Neuronal stem cell (in vitro differentiated cells): ENCODE results near the gene TLCD1.

Experiments
- DNase-seq: peaks from one replicate; pipeline ENCODE4 v3.0.0-alpha.2; 2013; ENCODE audit warnings: low spot score
- H2AFZ ChIP-seq: one replicate; pipeline ENCODE4 v1.6.1; 2013; ENCODE audit warnings: mild to moderate bottlenecking, low read length, inconsistent platforms
- H2AK5ac ChIP-seq: 2 replicates; pipeline ENCODE4 v1.6.1; 2013; ENCODE audit warnings: low read depth, mild to moderate bottlenecking, inconsistent platforms, low read length, moderate library complexity, mixed read lengths
- H2BK120ac ChIP-seq: 2 replicates; pipeline ENCODE4 v1.6.1; 2013; ENCODE audit warnings: low read depth, mild to moderate bottlenecking, inconsistent platforms, low read length, moderate library complexity, mixed read lengths
- H2BK12ac ChIP-seq: one replicate; pipeline ENCODE4 v1.6.1; 2013; ENCODE audit warnings: low read length, inconsistent platforms
- H2BK15ac ChIP-seq: 2 replicates; pipeline ENCODE4 v1.6.1; 2013; ENCODE audit warnings: mild to moderate bottlenecking, low read length, inconsistent platforms, mixed read lengths
- H2BK5ac ChIP-seq: one replicate; pipeline ENCODE4 v1.6.1; 2013; ENCODE audit warnings: inconsistent platforms, mild to moderate bottlenecking, low read length, moderate library complexity
- H3K14ac ChIP-seq: one replicate; pipeline ENCODE4 v1.6.1; 2013; ENCODE audit warnings: low read length, inconsistent platforms
- H3K18ac ChIP-seq: 2 replicates; pipeline ENCODE4 v1.6.1; 2013; ENCODE audit warnings: low read length, inconsistent platforms
- H3K23ac ChIP-seq: 2 replicates; pipeline ENCODE4 v1.6.1; 2013; ENCODE audit warnings: low read depth, mild to moderate bottlenecking, mixed read lengths, low read length, inconsistent platforms; ENCODE audit not compliant: poor library complexity
- H3K27ac ChIP-seq: replicated peaks from 3 replicates; pipeline ENCODE4 v1.5.1; 2013; ENCODE audit warnings: low read length, inconsistent platforms
- H3K27me3 ChIP-seq, 3 experiments: 2 replicates each; pipeline ENCODE4 v1.6.1; 2013; ENCODE audit warnings: low read length in 3 of 3, mild to moderate bottlenecking in 2 of 3, inconsistent platforms in 1 of 3, low read depth in 1 of 3, mixed read lengths in 1 of 3, moderate library complexity in 1 of 3; ENCODE audit not compliant: control insufficient read depth in 3 of 3, insufficient read depth in 3 of 3
- H3K36me3 ChIP-seq, 2 donors: replicated peaks in 1 of 2; 2 replicates each; pipeline ENCODE4 v1.6.1; 2013; ENCODE audit warnings: low read length in 2 of 2; ENCODE audit not compliant: control insufficient read depth in 2 of 2, insufficient read depth in 2 of 2
- H3K4ac ChIP-seq: 2 replicates; pipeline ENCODE4 v1.6.1; 2013; ENCODE audit warnings: inconsistent platforms, mild to moderate bottlenecking, low read length, moderate library complexity
- H3K4me1 ChIP-seq, 2 donors: 1 replicate in 1 of 2; 2 replicates in 1 of 2; pipeline ENCODE4 v1.6.1; 2013; ENCODE audit warnings: low read length in 2 of 2, low read depth in 1 of 2; ENCODE audit not compliant: control insufficient read depth in 2 of 2, insufficient read depth in 1 of 2
- H3K4me2 ChIP-seq: one replicate; pipeline ENCODE4 v1.6.1; 2013; ENCODE audit warnings: mild to moderate bottlenecking, low read length, inconsistent platforms; ENCODE audit not compliant: insufficient read depth, poor library complexity, severe bottlenecking
- H3K4me3 ChIP-seq, 2 donors: 2 replicates each; pipeline ENCODE4 v1.5.1; 2013; ENCODE audit warnings: low read length in 2 of 2, mild to moderate bottlenecking in 2 of 2, inconsistent platforms in 1 of 2, moderate library complexity in 1 of 2
- H3K79me1 ChIP-seq: one replicate; pipeline ENCODE4 v1.6.1; 2013; ENCODE audit warnings: low read depth, mild to moderate bottlenecking, inconsistent platforms, low read length, moderate library complexity
- H3K9ac ChIP-seq: one replicate; pipeline ENCODE4 v1.6.1; 2013; ENCODE audit warnings: mild to moderate bottlenecking, low read depth, low read length, inconsistent platforms; ENCODE audit not compliant: poor library complexity
- H3K9me3 ChIP-seq, 2 donors: replicated peaks in 1 of 2; 2 replicates each; pipeline versions ENCODE3 to v1.6.1; 2013; ENCODE audit warnings: low read length in 2 of 2, mild to moderate bottlenecking in 2 of 2, inconsistent platforms in 1 of 2, low read depth in 1 of 2, mixed read lengths in 1 of 2, moderate library complexity in 1 of 2; ENCODE audit not compliant: control insufficient read depth in 2 of 2, insufficient read depth in 1 of 2
- H4K8ac ChIP-seq: one replicate; pipeline ENCODE4 v1.6.1; 2013; ENCODE audit warnings: low read depth, mild to moderate bottlenecking, inconsistent platforms, low read length, moderate library complexity
- H4K91ac ChIP-seq: one replicate; pipeline ENCODE4 v1.6.1; 2013; ENCODE audit warnings: low read length, low read depth, mild to moderate bottlenecking, inconsistent platforms; ENCODE audit not compliant: poor library complexity
- WGBS, 2 donors: extraction: QIAGEN DNeasy Blood & Tissue Kit; methylation state at CpG; one replicate each; pipeline ENCODE4 v1.1.7; 2013; ENCODE audit warnings: missing lambda C conversion rate in 2 of 2, mixed read lengths in 1 of 2; ENCODE audit not compliant: insufficient read length in 2 of 2, insufficient replicate concordance in 1 of 2; ENCODE audit errors: extremely low coverage in 2 of 2; 5-methylcytosine and 5-hydroxymethylcytosine counted together

The TLCD1 gene

DNA sequence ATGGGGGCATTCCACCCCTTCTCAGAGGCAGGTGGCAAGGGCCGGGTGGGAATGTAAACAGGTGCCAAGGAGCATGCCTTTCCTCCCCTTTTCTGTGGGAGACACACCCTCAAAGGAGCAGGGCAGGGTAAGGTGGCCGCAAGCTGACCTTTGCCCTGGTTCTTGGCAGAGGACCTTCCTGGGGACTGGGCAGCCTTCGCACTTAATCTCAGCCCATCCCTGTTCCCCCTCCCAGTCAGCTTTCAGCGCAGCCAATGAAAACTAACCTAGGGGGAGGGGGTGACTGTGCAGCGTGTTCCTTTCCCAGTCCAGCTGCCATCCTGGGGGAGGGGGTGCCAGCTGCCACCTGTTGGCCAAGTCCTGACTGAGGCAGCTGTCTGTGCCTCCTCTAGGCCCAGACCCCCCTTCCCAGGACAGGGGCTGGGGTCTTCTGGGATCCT lies 20.6 kb upstream of the TLCD1 start:
- no peak overlapping the region for H2BK15ac ChIP-seq
- H2AFZ ChIP-seq, result no peak overlapping the region
- peak overlapping the region; percentile 9 for H3K9ac ChIP-seq
- no peak overlapping the region for H4K8ac ChIP-seq
- no peak for DNase-seq
- no peak overlapping the region for H2BK12ac ChIP-seq
- H3K4me2 ChIP-seq, result peak overlapping the region; percentile 52
- no peak overlapping the region for H4K91ac ChIP-seq
- H2AK5ac ChIP-seq, result no peak overlapping the region
- H3K23ac ChIP-seq, result peak overlapping the region; percentile 40
- H3K79me1 ChIP-seq, result peaks cover 27% of the 10 kb centered on the region
- H3K4me3 ChIP-seq, result peak overlapping the region; percentile 9 to 74
- peaks cover 19 to 30% of the 10 kb centered on the region in 2 donors for H3K4me1 ChIP-seq
- H2BK5ac ChIP-seq, result peak overlapping the region; percentile 32
- H3K18ac ChIP-seq, result peak overlapping the region; percentile 70
- no peak overlapping the region for H3K14ac ChIP-seq
- no CpG with 5 or more reads among the region's 5 CpGs for WGBS, 2 donors
- peak overlapping the region; percentile 72 for H3K27ac ChIP-seq
- H3K4ac ChIP-seq, result no peak overlapping the region
- peaks cover 0 to 3% of the 10 kb centered on the region in 2 donors for H3K9me3 ChIP-seq
- no peak overlapping the region for H2BK120ac ChIP-seq
- peaks cover 50 to 72% of the 10 kb centered on the region in 2 donors for H3K36me3 ChIP-seq
- no peaks in the 10 kb centered on the region for H3K27me3 ChIP-seq

DNA sequence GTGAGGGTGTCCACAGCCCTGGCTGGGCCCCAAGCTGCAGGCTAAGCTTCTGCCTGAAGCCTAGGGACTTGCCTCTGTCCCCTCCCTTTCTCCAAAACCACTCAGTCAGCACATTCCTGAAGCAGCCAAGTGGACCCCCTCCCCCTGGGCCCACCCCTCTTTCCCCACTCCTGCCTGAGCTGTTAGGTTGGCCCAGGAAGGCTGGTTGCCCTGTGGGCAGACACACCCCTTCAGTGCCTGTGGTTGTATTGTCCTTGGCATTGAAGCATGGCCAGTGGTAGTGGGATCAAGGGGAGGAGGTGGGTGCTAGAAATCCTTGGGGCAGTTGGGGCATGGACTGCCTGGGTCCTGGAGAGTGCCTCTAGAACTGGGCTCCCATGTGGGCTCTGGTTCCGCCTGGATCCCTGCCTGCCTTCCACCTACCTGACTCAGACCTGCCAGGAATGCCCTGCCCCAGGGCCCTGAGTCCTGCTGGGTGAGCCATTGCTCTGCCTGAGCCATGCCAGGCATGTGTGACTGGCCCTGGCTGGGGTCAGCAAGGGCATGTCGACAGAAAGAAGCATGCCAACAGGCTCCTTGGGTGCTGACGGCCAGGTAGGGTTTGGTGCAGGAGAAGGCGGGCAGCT lies 19.9 kb upstream of the TLCD1 start:
- no peak overlapping the region for H4K8ac ChIP-seq
- H3K18ac ChIP-seq, result peak overlapping the region; percentile 100
- peak overlapping the region; percentile 13 for H3K4ac ChIP-seq
- H3K27me3 ChIP-seq, result no peaks in the 10 kb centered on the region
- no peak overlapping the region for H3K23ac ChIP-seq
- no peak overlapping the region for H3K14ac ChIP-seq
- DNase-seq, result no peak
- H2AFZ ChIP-seq, result no peak overlapping the region
- no CpG with 5 or more reads among the region's 4 CpGs for WGBS, 2 donors
- peak overlapping the region; percentile 95 for H3K9ac ChIP-seq
- peak overlapping the region; percentile 65 for H2BK12ac ChIP-seq
- no peak overlapping the region for H4K91ac ChIP-seq
- H3K27ac ChIP-seq, result peak overlapping the region; percentile 100
- peak overlapping the region; percentile 100 for H2BK5ac ChIP-seq
- peak overlapping the region; percentile 74 to 98 for H3K4me3 ChIP-seq
- H3K4me2 ChIP-seq, result peak overlapping the region; percentile 73
- H3K79me1 ChIP-seq, result peaks cover 27% of the 10 kb centered on the region
- peaks cover 0 to 6% of the 10 kb centered on the region in 2 donors for H3K9me3 ChIP-seq
- peak overlapping the region; percentile 99 for H2BK15ac ChIP-seq
- peak overlapping the region; percentile 100 for H2AK5ac ChIP-seq
- peak overlapping the region; percentile 16 for H2BK120ac ChIP-seq
- peaks cover 19 to 30% of the 10 kb centered on the region in 2 donors for H3K4me1 ChIP-seq
- peaks cover 46 to 71% of the 10 kb centered on the region in 2 donors for H3K36me3 ChIP-seq

DNA sequence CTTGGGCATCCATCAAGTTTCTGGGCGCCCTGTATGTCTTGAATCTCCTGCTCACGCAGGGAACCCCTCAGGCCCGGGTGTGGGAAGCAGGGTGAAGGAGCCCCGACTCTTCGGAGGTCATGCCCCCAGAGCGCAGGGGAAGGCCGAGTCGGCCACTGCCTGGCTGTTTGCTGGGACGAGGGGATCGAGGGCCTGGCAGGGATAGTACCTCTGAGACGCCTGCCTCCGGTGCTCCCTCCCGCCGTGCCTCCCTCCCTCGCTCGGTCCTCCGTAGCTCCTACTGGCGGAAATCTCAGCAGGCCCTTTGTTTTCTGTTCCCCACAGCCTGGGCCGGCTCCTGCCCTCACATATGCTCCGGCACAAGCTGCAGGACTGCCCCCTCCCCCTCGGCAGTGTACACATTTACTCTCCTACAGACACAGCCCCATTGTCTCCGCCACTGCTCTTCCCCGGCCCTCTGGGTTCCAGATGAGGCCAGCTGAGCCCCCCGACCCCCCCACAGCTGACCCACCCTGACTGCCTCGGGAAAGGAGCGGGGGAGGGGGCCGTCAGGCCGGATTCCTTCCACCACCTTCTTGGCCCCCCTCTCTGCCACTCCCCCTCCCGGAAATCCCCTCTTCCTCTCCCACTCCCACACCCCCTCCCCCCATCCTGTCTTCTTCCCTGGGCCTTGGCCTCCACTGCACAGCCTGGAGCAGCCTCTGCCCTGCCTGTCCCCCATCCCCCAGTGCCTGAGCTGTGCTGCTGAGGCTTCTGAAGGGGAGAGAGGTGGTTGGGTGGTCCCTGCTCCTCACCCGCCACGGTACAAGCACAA lies 19.1 kb upstream of the TLCD1 start:
- peak overlapping the region; percentile 95 for H4K8ac ChIP-seq
- peak overlapping the region; percentile 91 for H3K14ac ChIP-seq
- peak overlapping the region; percentile 74 to 98 for H3K4me3 ChIP-seq
- H2BK5ac ChIP-seq, result peak overlapping the region; percentile 100
- H3K4ac ChIP-seq, result peak overlapping the region; percentile 93
- peak overlapping the region; percentile 100 for H2AK5ac ChIP-seq
- peak overlapping the region; percentile 66 for H4K91ac ChIP-seq
- H2BK120ac ChIP-seq, result peak overlapping the region; percentile 100
- H3K4me2 ChIP-seq, result peak overlapping the region; percentile 73
- H3K18ac ChIP-seq, result peak overlapping the region; percentile 100
- no peak overlapping the region for H2AFZ ChIP-seq
- peak overlapping the region; percentile 99 for H2BK15ac ChIP-seq
- H3K27ac ChIP-seq, result peak overlapping the region; percentile 100
- peak overlapping the region; percentile 95 for H3K23ac ChIP-seq
- peaks cover 39 to 69% of the 10 kb centered on the region in 2 donors for H3K36me3 ChIP-seq
- peak overlapping the region; percentile 95 for H3K9ac ChIP-seq
- peaks cover 0 to 9% of the 10 kb centered on the region in 2 donors for H3K9me3 ChIP-seq
- no peaks in the 10 kb centered on the region for H3K27me3 ChIP-seq
- peak overlapping the region; percentile 93 for H2BK12ac ChIP-seq
- peak; percentile 62 for DNase-seq
- H3K4me1 ChIP-seq, result peaks cover 19 to 26% of the 10 kb centered on the region in 2 donors
- H3K79me1 ChIP-seq, result peaks cover 27% of the 10 kb centered on the region
- no CpG with 5 or more reads among the region's 31 CpGs for WGBS, 2 donors
